Measurements from ENCODE around the gene SMC5.
"Not testable (repeated sequence)": the region's sequence is repeated elsewhere in the genome, so short reads cannot be mapped to it uniquely, and the experiment has no call there.

Gene SMC5

DNA sequence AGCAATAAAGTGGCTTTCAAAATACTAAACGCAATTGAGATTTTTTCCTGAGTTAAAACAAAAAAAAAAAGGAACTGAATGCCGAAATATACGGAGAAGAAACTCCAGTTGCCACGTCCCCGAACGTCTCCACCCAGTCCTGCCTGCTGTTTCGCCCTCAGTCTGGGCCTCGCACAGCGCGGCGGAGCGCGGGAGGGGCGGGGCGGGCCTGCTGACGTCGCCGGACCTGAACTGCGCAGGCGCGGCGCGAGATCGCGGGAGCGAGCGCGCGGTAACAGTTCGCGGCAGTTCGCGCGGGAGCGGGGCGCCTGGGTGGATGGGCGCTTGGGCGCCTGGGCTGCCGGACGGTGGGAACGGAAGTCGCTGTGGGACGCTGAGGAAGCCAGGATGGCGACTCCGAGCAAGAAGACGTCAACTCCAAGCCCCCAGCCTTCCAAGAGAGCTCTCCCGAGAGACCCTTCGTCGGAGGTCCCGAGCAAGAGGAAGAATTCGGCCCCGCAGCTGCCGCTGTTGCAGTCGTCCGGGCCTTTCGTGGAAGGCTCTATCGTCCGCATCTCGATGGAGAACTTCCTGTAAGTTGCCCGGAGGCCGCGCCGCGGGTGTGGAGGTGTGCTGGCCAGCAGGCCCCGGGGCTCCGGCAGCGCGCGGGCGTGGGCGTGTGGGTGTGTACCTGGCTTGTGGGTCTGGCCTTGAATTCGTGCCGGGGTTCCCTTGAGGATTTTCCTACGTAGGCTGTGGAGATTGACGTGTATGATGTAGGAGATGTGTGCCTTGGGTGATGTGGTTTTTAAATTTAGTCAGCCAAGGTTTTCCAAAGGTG is at the start of gene SMC5:
Gene SMC5, plus strand, starts transcription at position 287 of the 820 bp plus-strand sequence. Its CDS starts 101 bp downstream, at position 388.
- DNase-seq, result peak; percentile 95

DNA sequence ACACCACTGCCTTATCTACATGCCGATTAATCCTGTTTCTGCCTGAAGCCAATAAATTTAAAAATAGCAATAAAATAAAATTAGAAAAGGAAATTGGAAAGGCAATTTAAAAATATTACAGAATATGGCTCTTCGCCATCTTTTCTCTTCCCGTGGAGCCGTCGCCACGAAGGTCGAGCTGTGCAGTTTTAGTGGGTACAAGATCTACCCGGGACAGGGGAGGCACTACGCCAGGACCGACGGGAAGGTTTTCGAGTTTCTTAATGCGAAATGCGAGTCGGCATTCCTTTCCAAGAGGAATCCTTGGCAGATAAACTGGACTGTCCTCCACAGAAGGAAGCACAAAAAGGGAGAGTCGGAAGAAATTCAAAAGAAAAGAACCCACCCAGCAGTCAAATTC is 41.7 kb upstream of the SMC5 start:
- DNase-seq, result no peak

DNA sequence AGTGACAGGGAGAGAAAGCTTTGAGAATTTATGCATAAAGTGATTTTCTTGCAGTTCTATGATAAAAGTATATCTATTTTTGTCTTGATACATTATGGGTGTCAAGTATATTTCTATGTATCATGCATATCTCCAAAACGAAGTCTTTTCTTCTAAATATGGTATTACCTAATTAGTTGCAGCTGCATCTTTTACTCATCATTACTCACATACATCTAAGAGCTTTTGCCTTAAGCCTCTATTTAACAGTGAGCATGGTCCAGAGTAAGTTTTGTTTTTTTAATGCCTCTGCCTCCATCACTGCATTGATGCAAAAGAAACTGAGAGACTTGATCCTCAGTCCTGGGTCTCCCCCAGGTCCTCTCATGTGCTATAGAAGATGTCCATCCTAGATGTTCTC is 40.0 kb upstream of the SMC5 start:
- DNase-seq, result no peak

DNA sequence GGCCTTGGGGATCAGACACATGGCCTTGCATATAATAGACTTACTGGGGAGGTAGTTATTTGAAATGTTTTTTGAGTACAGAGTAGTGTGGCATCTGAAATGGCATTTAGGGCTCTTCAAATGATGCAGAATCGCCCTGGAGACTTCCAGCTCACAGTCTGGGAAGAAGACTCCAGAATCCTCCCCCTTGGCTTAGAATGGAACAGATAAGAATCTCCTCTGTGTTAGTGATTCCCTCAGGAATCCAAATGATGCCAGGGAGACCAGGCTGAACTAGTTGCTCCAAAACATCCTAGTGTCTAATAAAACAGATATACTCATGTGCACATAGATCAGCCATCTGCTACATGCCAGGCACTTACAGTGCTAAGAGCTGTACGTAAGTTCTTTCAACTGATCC is 38.6 kb upstream of the SMC5 start:
- DNase-seq, result no peak

DNA sequence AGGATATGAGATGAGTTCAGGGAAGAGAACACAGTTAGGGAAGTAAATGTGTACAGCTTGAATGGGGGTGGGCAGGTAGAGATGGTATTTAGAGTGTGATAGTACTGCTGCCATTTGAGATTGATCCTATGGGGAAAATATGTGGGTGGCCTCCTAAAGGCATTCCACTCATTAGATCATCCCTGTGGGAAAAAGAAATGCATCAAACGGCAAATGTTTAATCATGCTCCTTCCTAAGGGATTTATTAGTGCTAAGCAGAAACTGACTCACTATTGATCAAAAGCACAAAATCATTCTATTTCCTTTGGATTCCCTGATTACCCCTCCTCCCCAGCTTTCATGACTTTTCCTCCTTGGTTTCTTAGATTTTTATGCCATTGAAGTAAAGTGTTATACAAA is 36.4 kb upstream of the SMC5 start:
- no peak for DNase-seq

DNA sequence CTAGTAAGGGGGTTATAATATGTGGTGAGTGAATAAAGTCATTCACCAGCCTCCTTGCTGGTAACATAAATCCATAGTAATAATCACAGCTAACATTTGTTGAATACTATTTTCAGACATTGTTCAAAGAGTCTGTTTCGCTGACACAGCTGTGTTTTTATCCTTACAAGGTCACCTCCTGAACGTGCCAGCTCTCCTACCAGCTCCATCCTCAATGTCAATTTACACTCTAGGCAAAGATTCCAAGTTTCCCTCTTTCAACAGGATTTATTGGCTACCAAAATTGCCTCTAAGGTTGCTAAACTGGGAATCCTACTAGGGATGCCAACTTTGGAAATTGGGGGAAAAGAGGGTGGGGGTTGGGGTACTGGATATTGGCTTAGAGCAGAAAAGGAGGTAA is 30.7 kb upstream of the SMC5 start:
- DNase-seq, result no peak

DNA sequence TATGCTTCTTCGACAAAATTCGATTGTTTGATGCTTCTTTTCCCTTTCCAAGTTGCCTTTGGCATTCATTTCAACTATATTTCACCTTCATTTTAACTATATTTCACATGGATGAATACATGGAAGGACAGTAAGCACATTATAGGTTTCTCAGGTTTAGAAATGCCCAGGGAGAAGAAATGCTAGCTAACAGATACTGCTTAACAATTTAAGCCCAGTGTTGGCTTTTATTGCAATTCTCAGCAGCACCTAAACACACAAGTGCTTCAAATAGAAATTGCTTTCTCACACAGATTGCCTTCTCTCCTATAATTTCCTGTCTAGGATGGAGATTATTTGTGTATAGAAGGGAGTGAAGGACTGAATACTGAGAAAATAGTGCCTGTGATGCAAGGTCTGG is 30.2 kb upstream of the SMC5 start:
- no peak for DNase-seq

DNA sequence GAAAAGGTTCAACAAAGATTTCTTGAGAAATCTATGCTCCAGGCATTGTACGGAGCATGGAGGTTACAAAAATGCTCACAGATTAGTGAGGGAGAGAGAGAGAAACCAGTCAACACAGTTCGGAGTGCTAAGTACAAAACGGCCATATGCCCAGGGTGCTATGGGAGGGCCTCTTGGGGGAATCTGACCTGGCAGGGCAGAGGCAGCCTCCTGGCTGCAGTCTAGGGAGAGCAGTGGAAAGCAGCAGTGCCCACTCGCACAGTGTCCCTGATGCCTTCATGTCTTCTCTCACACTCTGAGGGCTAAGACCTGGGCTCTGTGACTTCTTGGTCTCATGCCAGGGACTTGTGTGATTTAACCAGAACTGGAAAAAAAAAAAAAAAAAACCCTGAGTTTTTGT is 29.8 kb upstream of the SMC5 start:
- DNase-seq, result no peak

DNA sequence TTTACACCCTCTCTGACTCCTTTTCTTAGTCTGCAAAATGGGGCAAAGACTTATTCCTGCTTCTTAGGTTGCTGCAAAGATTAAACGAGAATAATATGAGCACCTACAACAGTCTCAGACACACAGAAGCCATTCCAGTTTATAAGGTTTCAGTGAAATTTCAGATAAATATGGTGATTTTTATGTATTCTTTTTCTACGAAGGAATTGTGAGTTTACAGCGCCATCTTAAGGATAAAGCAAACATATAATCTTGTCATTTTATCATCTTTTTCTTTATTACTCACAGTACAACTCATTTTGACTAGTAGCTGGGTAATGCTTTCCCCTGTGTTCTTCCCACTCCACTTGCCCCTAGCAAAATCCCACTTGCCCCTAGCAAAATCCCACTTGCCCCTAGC is 29.2 kb upstream of the SMC5 start:
- no peak for DNase-seq

DNA sequence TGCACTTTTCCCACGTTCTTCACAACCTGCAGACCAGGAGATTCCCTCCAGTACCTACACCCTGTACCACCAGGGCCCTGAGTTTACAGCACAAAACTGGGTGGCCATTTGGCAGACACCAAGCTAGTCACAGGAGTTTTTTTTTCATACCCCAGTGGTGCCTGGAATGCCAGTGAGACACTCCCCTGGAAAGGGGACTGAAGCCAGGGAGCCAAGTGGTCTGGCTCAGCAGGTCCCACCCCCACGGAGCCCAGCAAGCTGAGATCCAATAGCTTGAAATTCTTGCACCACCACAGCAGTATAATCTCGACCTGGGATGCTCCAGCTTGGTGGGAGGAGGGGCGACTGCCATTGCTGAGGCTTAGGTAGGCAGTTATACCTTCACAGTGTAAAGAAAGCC is 26.3 kb upstream of the SMC5 start:
- no peak for DNase-seq

DNA sequence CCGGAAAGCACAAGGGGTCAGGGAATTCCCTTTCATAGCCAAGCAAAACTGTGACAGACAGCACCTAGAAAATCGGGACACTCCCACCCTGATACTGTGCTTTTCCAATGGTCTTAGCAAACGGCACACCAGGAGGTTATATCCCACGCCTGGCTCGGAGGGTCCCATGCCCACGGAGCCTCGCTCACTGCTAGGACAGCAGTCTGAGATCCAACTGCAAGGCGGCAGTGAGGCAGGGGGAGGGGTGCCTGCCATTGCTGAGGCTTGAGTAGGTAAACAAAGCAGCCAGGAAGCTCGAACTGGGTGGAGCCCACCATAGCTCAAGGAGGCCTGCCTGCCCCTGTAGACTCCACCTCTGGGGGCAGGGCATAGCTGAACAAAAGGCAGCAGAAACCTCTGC is 24.6 kb upstream of the SMC5 start:
- not testable (repeated sequence) for DNase-seq

DNA sequence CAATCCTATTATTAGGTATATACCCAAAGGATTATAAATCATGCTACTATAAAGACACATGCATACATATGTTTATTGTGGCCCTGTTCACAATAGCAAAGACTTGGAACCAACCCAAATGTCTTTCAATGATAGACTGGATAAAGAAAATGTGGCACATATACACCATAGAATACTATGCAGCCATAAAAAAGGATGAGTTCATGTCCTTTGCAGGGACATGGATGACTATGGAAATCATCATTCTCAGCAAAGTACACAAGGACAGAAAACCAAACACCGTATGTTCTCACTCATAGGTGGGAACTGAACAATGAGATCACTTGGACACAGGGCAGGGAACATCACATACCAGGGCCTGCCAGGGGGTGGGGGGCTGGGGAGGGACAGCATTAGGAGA is 12.8 kb upstream of the SMC5 start:
- not testable (repeated sequence) for DNase-seq

DNA sequence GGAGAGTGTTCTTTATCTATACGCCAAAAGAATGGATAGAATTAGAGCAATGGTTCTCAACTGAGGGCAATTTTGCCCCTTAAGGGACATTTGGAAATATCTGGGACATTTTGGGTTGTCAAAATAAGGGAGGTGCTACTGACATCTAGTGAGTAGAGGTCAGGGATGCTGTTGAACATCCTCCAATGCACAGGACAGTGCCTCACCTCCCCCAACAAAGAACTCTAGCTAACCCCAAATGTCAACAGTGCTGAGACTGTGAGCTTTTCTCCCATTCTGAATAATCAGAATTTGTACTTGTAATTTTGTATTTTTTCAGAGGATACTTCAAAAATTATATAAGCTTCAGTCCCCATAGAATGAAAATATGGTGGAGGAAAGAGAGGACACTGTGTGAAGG is 8.6 kb upstream of the SMC5 start:
- no peak for DNase-seq

DNA sequence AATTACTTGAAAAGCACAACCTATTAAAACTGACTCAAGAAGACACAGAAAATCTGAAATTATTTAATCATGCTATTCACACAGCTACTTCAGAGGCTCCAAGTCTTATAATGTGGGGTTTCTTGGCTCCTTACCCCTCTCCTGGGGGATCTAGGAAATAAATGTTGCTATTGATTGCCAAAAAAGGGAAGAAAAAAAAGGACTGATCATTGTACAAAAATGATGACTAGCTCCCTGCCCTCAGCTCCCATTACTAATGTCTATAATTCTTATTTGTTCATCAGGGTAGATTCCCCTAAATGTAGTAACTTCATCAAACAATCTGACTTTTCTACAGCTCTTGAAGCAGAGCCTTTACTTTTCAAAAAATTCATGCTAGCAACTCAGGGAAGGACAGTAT is 3.3 kb upstream of the SMC5 start:
- no peak for DNase-seq

DNA sequence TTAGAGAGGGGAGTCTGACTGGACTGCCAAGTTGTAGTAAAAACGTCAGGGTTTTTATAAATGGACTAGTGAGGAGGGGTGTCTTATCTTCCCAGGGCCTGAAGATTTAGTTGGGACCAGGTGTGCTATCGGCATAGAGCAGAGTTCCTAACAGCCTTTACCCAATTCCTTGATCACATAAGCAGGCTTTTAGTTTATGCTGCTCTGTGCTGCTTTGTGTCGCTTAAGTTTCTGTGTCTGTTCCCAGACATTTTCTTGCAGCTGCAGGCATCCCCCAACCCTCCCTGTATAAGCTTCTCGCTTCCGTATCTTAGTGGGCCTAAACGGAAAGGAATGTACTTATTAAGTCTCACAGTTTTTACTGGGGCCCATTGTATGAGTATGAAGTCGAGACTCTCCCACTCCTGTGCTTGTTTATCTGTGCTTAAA is 2.6 kb upstream of the SMC5 start:
- DNase-seq, result no peak

DNA sequence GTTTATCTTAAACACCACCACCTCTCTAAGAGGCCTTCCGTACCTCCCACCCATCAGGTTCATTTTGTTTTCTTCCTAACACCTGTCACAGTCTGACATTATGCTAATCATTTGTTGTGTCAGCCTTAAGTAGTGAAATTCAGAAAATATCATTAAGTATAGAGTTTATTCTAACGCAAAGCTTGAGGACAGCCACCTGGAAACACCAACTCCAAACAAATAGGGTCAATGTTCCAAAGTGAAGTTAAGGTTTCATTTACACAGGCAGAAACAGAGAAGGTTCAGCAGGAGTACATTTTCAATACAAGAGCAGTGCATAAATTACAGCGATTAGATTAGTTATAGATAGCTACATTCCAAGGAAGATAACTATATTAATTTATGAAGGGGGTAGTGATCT is 1.3 kb upstream of the SMC5 start:
- DNase-seq, result no peak

DNA sequence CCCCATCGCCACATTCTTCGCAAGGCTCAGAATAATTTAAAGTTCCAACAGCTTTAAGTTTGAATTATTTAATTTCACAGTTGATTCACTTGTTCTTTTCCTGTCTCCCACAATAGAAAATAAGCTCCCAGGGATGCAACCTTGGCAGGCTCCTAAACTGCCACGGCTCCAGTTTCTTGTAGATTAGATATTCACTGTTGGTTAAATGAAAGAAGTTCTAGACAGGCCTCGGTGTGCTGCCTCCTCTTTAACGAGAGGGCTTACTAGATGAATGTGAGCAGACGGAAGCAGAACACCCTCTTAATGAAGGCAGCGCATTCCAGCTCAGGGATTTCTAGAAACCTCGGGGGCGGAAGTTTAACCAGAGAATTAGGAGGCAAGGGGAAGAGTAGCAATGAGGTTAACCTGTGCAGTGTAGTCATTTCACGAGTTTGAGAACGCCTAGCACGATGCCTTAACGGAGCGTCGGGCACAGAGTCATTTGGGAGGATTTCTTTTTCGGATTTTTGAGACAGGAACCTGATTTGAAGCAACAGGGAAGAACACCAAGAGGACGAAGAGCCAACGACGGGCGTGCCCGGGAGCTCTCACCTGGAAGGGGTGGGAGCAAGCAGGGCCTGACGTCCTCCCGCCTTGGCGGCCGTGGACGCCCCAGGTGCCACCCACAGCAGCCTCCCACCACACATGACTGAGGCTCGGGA is 637 bp upstream of the SMC5 start:
- DNase-seq, result peak; percentile 65

DNA sequence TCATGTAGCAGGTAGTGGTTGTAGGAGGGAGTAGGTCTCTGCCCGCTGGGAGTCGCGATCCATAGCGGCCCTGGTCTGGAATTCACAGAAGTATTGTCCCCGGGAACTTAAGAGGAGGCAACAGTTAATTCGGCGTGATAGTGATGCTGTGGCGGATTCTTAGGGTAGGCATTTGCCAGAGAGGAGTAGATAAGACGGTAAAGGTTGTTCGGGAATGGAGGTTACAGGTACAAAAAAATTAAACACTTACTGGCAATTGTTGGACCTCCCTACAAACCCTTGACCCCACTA is 679 bp downstream of the SMC5 start:
- DNase-seq, result no peak

DNA sequence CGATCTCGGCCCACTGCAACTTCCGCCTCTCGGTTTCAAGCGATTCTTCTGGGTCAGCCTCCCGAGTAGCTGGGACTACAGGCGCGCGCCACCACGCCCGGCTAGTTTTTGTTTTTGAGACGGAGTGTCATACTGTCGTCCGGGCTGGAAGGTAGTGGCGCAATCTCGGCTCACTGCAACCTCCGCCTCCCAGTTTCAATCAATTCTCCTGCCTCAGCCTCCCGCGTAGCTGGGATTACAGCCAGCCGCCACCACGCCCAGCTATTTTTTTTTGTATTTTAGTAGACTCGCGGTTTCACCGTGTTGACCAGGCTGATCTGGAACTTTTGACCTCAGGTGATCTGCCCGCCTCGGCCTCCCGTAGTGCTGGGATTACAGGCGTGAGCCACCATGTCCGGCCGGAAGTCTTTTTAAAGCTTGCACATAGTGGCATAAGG is 1.2 kb downstream of the SMC5 start:
- no peak for DNase-seq

DNA sequence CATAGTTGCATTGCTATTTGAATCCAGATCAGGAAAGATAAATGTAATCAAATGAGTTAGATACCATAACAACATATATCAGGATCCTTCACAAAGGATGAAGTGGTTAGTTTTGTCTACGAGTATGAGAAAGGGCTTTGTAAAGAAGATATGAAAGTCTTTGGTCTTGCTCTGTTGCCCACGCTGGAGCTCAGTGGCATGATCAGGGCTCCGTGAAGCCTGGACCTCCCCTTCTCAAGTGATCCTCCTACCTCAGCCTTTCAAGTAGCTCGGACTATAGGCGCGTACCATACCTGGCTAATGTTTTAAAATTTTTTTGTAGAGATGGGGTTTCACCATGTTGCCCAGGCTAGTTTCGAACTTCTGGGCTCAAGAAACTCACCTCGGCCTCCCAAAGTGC is 1.8 kb downstream of the SMC5 start:
- DNase-seq, result no peak

DNA sequence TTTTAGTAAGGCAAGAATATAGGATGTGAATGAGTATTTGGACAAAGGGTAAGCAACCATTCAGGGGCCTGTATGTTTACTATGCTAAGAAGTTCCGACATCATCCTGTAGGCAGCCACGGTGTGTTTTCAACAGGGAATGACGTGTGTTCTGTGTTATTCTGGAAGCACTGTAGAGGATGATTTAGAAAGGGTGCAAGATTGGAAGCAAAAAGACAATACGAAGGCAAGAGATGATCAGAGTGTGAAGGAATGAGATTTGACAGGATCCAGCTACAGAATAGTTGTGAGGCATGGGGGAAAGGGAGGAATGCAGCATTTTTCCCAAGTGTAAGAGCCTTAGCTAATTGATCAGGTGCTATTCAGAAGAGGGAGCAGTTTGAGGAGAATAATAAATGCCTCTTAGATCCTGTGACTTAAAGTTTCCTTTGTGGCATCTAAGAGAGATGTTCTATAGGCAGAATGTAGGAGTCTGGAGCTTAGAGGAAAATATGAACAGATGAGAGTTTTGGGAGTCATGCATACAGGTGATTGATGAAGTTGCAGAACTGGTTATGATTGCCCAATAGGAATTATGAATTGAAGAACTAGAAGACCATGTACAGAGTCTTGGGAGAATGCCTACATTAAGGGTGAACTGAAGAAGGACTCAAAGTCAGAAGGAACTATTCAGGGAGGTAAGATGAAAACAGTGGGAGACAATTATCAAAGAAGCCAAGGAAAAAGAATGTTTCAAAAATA is 2.5 kb downstream of the SMC5 start:
- no peak for DNase-seq

DNA sequence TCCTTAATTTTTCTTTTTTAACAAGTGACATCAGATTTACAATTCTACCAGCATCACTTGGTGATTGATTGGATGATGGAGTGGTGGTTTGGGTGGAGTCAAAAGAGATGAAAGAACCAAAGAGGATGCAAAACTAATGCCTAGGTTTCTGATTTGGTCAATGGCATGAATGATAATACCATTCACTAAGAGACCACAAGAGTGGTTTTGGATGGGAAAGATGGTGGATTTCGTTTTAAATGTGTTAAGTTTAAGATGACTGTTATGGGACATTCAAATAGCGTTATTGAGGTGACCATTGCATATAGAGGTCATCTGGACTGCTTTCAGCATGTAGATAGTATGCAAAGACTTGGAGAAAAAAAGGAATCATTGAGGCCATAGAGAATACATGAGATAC is 3.6 kb downstream of the SMC5 start:
- no peak for DNase-seq

DNA sequence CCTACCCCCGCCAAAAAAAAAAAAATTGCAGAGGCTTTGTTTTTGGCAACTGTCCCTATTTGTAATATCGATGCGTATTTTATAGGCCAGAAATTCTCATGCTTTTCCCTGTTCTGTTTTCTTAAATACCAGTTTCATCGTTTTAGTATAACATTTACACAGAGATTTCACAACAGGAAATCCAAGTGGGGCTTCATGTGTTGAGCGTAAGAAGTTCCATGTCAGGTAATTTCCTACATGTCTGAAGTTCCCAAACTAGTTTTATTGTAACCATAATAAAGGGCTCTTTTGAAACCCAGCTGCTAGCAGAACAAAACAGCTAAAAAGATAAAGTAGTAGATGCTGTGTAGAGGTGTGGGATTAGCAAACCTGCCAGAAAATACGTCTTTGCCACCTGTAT is 4.2 kb downstream of the SMC5 start:
- no peak for DNase-seq

DNA sequence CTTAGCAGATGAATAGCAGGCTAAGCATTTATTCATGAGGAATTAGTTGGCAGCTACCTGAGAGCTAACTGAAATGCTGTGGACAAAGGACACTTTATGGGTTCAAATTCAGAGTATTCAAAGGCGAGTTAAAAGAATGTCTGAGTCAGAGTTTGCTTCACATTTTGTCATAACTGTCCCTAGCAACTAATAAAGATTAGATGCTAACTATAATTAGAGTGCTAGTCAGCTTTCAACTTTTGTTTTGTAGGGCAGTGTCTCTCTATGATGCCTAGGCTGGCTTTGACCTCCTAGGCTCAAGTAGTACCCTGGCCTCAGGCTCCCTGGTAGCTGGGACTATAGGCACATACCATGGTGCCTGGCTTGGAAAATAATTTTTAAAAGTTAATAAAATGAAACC is 4.6 kb downstream of the SMC5 start:
- DNase-seq, result no peak
